ENCODE data around the gene RBM42. TPM values are rescaled to one million over a fixed set of nuclear protein-coding genes. Genes with fewer than 3 reads are reported as not detected.

RBM42 gene
- total and polyA plus RNA-seq, 11 donors, result 47.4 to 89.2 (median 58.8) TPM

GRCh38 chr19:35628264-35628564 is 622 bp upstream of the RBM42 start:
- Histone ChIP-seq H3K4me1 (peaks cover 4 to 25% (median 14%) of the 10 kb centered on the region in 12 donors), H3K27ac (peak overlapping the region; percentile 75 to 96 (median 92)), H3K36me3 (peaks cover 0 to 34% (median 31%) of the 10 kb centered on the region in 9 donors), H3K27me3 (no peaks in the 10 kb centered on the region), H3K9me3 (no peaks in the 10 kb centered on the region), H3K4me3 (peak overlapping the region; percentile 50 to 100 (median 95))
- intact Hi-C loops (cut with DNase I), result loop anchor here in 2 of 10 donors (1.0 kb wide), 1 partner anchor 16 kb away; the partner anchor contains the start of gene HAUS5 (in 2 of the 2)
- no peak for DNase-seq
- no peak for ATAC-seq
- WGBS, 4 donors, result 6 to 15% (median 7%) methylated on average over 9 of the region's 9 CpGs
- TF ChIP-seq CTCF (IDR thresholded peaks at IDR 0.05), result no peak
- TF ChIP-seq POLR2A (IDR thresholded peaks at IDR 0.05), result no peak

GRCh38 chr19:35629332-35629633 is 447 bp downstream of the RBM42 start:
- WGBS, 4 donors, result 2 to 14% (median 5%) methylated on average over 10 to 15 of the region's 15 CpGs
- ATAC-seq (no peak), DNase-seq (no peak)
- Histone ChIP-seq H3K27ac (peak overlapping the region in 11 of 12 donors; percentile 83 to 96 (median 92)), H3K36me3 (peaks cover 0 to 45% (median 41%) of the 10 kb centered on the region in 9 donors), H3K9me3 (no peaks in the 10 kb centered on the region), H3K4me1 (peaks cover 4 to 25% (median 14%) of the 10 kb centered on the region in 12 donors), H3K27me3 (no peaks in the 10 kb centered on the region), H3K4me3 (peak overlapping the region; percentile 75 to 100 (median 95))
- intact Hi-C loops (cut with DNase I), result no loop called here
- TF ChIP-seq POLR2A (IDR thresholded peaks at IDR 0.05) (no peak), CTCF (IDR thresholded peaks at IDR 0.05) (no peak)

GRCh38 chr19:35633727-35634440 is 5.0 kb downstream of the RBM42 start:
- no peak for ATAC-seq
- H3K27me3 ChIP-seq, result no peaks in the 10 kb centered on the region
- 92 to 93% (median 93%) methylated on average over 16 to 29 of the region's 29 CpGs for WGBS, 4 donors

GRCh38 chr19:35636651-35637050 is 7.8 kb downstream of the RBM42 start:
- TF ChIP-seq POLR2A (IDR thresholded peaks at IDR 0.05), result no peak
- Histone ChIP-seq H3K36me3 (peaks cover 0 to 67% (median 66%) of the 10 kb centered on the region in 9 donors), H3K4me1 (peaks cover 0 to 5% (median 0%) of the 10 kb centered on the region in 12 donors), H3K9me3 (no peaks in the 10 kb centered on the region), H3K27ac (no peak overlapping the region), H3K27me3 (no peaks in the 10 kb centered on the region), H3K4me3 (no peak overlapping the region)
- DNase-seq, result no peak
- no peak for ATAC-seq
- WGBS, 4 donors, result 60 to 98% (median 94%) methylated on average over 3 of the region's 3 CpGs
- intact Hi-C loops (cut with DNase I), result no loop called here

More at GRCh38 chr19:35633727-35634440, 5.0 kb downstream of the RBM42 start:
- intact Hi-C loops (cut with DNase I), result no loop called here
- DNase-seq, result no peak
- H3K4me1 ChIP-seq, result peaks cover 4 to 16% (median 11%) of the 10 kb centered on the region in 12 donors
- H3K9me3 ChIP-seq, result no peaks in the 10 kb centered on the region
- H3K36me3 ChIP-seq, result peaks cover 0 to 86% (median 81%) of the 10 kb centered on the region in 9 donors
- H3K27ac ChIP-seq, result no peak overlapping the region
- no peak overlapping the region for H3K4me3 ChIP-seq
- TF ChIP-seq CTCF (IDR thresholded peaks at IDR 0.05) (no peak), POLR2A (IDR thresholded peaks at IDR 0.05) (no peak)
